ENCODE results near the gene MTMR10. TPM values are rescaled to one million over a fixed set of nuclear protein-coding genes. Genes with fewer than 3 reads are reported as not detected.

MTMR10 gene
- total RNA-seq, 2 experiments from 2014 or later, result 24.9 to 26.6 TPM

GRCh38 chr15:30940359-30940758, 51.1 kb downstream of the MTMR10 start:
- H3K27ac Mint-ChIP-seq, result no peak overlapping the region
- H3K27me3 Mint-ChIP-seq, result no peaks in the 10 kb centered on the region
- ChIA-PET POLR2A (no interaction called here), CTCF (no interaction called here)
- H3K4me1 Mint-ChIP-seq, result no peaks in the 10 kb centered on the region
- no peak overlapping the region for H3K4me3 Mint-ChIP-seq
- H3K9me3 Mint-ChIP-seq, result no peaks in the 10 kb centered on the region
- DNase-seq, result no peak
- peaks cover 53% of the 10 kb centered on the region for H3K36me3 Mint-ChIP-seq (ENCODE audit: low read depth)

GRCh38 chr15:30939161-30939560, 52.3 kb downstream of the MTMR10 start:
- Mint-ChIP-seq H3K4me1 (peaks cover under 1% of the 10 kb centered on the region), H3K27ac (no peak overlapping the region), H3K4me3 (no peak overlapping the region), H3K36me3 (ENCODE audit: low read depth) (peaks cover 50% of the 10 kb centered on the region), H3K9me3 (no peaks in the 10 kb centered on the region), H3K27me3 (no peaks in the 10 kb centered on the region)
- CTCF ChIA-PET, result interaction anchor here (0.9 kb wide), 1 partner anchor 162 kb away, joined by 3 read pairs; the partner anchor contains the start of gene TRPM1
- DNase-seq, result no peak
- POLR2A ChIA-PET, result no interaction called here

GRCh38 chr15:30933293-30933692, 58.1 kb downstream of the MTMR10 start:
- no peaks in the 10 kb centered on the region for H3K27me3 Mint-ChIP-seq
- POLR2A ChIA-PET, result no interaction called here
- H3K4me1 Mint-ChIP-seq, result peaks cover 10% of the 10 kb centered on the region
- H3K36me3 Mint-ChIP-seq (ENCODE audit: low read depth), result peaks cover 52% of the 10 kb centered on the region
- CTCF ChIA-PET, result no interaction called here
- no peak overlapping the region for H3K27ac Mint-ChIP-seq
- no peaks in the 10 kb centered on the region for H3K9me3 Mint-ChIP-seq
- no peak overlapping the region for H3K4me3 Mint-ChIP-seq
- DNase-seq, result no peak

GRCh38 chr15:30930422-30930821, 61.0 kb downstream of the MTMR10 start:
- no peak for DNase-seq
- Mint-ChIP-seq H3K27ac (no peak overlapping the region), H3K27me3 (no peaks in the 10 kb centered on the region), H3K36me3 (ENCODE audit: low read depth) (peaks cover 38% of the 10 kb centered on the region), H3K4me3 (no peak overlapping the region), H3K4me1 (peaks cover 10% of the 10 kb centered on the region), H3K9me3 (no peaks in the 10 kb centered on the region)
- CTCF ChIA-PET, result no interaction called here
- POLR2A ChIA-PET, result interaction anchor here (0.5 kb wide), 1 partner anchor 84 kb away, joined by 3 read pairs; no protein-coding TSS in a partner anchor

GRCh38 chr15:30929982-30930381, 61.4 kb downstream of the MTMR10 start:
- no peaks in the 10 kb centered on the region for H3K9me3 Mint-ChIP-seq
- CTCF ChIA-PET, result no interaction called here
- no peak for DNase-seq
- H3K27ac Mint-ChIP-seq, result no peak overlapping the region
- no peaks in the 10 kb centered on the region for H3K27me3 Mint-ChIP-seq
- peaks cover 10% of the 10 kb centered on the region for H3K4me1 Mint-ChIP-seq
- POLR2A ChIA-PET, result no interaction called here
- H3K4me3 Mint-ChIP-seq, result no peak overlapping the region
- H3K36me3 Mint-ChIP-seq (ENCODE audit: low read depth), result peaks cover 38% of the 10 kb centered on the region

- ChIA-PET POLR2A (no interaction called here), CTCF (interaction anchor here (0.6 kb wide), 1 partner anchor 8 kb away, joined by 3 read pairs; no protein-coding TSS in a partner anchor)
- Mint-ChIP-seq H3K9me3 (no peaks in the 10 kb centered on the region), H3K36me3 (ENCODE audit: low read depth) (peaks cover 34% of the 10 kb centered on the region), H3K27ac (no peak overlapping the region), H3K4me3 (no peak overlapping the region), H3K4me1 (peaks cover 10% of the 10 kb centered on the region), H3K27me3 (no peaks in the 10 kb centered on the region)
- DNase-seq, result no peak
These were observed 62.3 kb downstream of the MTMR10 start for GRCh38 chr15:30929064-30929669.

GRCh38 chr15:30928076-30928475, 63.4 kb downstream of the MTMR10 start:
- Mint-ChIP-seq H3K4me3 (no peak overlapping the region), H3K27me3 (no peaks in the 10 kb centered on the region), H3K9me3 (no peaks in the 10 kb centered on the region), H3K36me3 (ENCODE audit: low read depth) (peaks cover 27% of the 10 kb centered on the region), H3K4me1 (peaks cover 4% of the 10 kb centered on the region), H3K27ac (no peak overlapping the region)
- no peak for DNase-seq
- ChIA-PET CTCF (no interaction called here), POLR2A (no interaction called here)

- peaks cover under 1% of the 10 kb centered on the region for H3K4me1 Mint-ChIP-seq
- no peak overlapping the region for H3K27ac Mint-ChIP-seq
- ChIA-PET POLR2A (no interaction called here), CTCF (no interaction called here)
- H3K4me3 Mint-ChIP-seq, result no peak overlapping the region
- H3K9me3 Mint-ChIP-seq, result no peaks in the 10 kb centered on the region
- H3K36me3 Mint-ChIP-seq (ENCODE audit: low read depth), result peaks cover 26% of the 10 kb centered on the region
- DNase-seq, result no peak
- H3K27me3 Mint-ChIP-seq, result no peaks in the 10 kb centered on the region
These were observed 64.2 kb downstream of the MTMR10 start for GRCh38 chr15:30927148-30927761.

GRCh38 chr15:30926161-30926560, 65.3 kb downstream of the MTMR10 start:
- Mint-ChIP-seq H3K4me1 (no peaks in the 10 kb centered on the region), H3K4me3 (no peak overlapping the region), H3K36me3 (ENCODE audit: low read depth) (peaks cover 21% of the 10 kb centered on the region), H3K9me3 (no peaks in the 10 kb centered on the region), H3K27me3 (no peaks in the 10 kb centered on the region), H3K27ac (no peak overlapping the region)
- ChIA-PET POLR2A (no interaction called here), CTCF (no interaction called here)
- DNase-seq, result no peak

GRCh38 chr15:30925686-30926085, 65.7 kb downstream of the MTMR10 start:
- Mint-ChIP-seq H3K4me1 (no peaks in the 10 kb centered on the region), H3K4me3 (no peak overlapping the region), H3K27me3 (no peaks in the 10 kb centered on the region), H3K9me3 (no peaks in the 10 kb centered on the region), H3K36me3 (ENCODE audit: low read depth) (peaks cover 16% of the 10 kb centered on the region), H3K27ac (no peak overlapping the region)
- no peak for DNase-seq
- POLR2A ChIA-PET, result no interaction called here
- CTCF ChIA-PET, result no interaction called here

GRCh38 chr15:30924353-30924752, 67.1 kb downstream of the MTMR10 start:
- Mint-ChIP-seq H3K36me3 (ENCODE audit: low read depth) (peaks cover 14% of the 10 kb centered on the region), H3K27ac (no peak overlapping the region), H3K9me3 (no peaks in the 10 kb centered on the region), H3K4me3 (no peak overlapping the region), H3K4me1 (no peaks in the 10 kb centered on the region), H3K27me3 (no peaks in the 10 kb centered on the region)
- CTCF ChIA-PET, result no interaction called here
- POLR2A ChIA-PET, result no interaction called here
- DNase-seq, result no peak

- ChIA-PET CTCF (no interaction called here), POLR2A (no interaction called here)
- Mint-ChIP-seq H3K27ac (no peak overlapping the region), H3K4me1 (no peaks in the 10 kb centered on the region), H3K27me3 (no peaks in the 10 kb centered on the region), H3K36me3 (ENCODE audit: low read depth) (peaks cover 12% of the 10 kb centered on the region), H3K4me3 (no peak overlapping the region), H3K9me3 (no peaks in the 10 kb centered on the region)
- no peak for DNase-seq
These were observed 68.0 kb downstream of the MTMR10 start for GRCh38 chr15:30923429-30923828.

GRCh38 chr15:30922480-30923311, 68.7 kb downstream of the MTMR10 start:
- Mint-ChIP-seq H3K27ac (no peak overlapping the region), H3K9me3 (no peaks in the 10 kb centered on the region), H3K4me3 (no peak overlapping the region), H3K36me3 (ENCODE audit: low read depth) (peaks cover 17% of the 10 kb centered on the region), H3K4me1 (no peaks in the 10 kb centered on the region), H3K27me3 (no peaks in the 10 kb centered on the region)
- CTCF ChIA-PET, result no interaction called here
- POLR2A ChIA-PET, result interaction anchor here (0.7 kb wide), 1 partner anchor 197 kb away, joined by 4 read pairs; no protein-coding TSS in a partner anchor
- DNase-seq, result no peak
